Superior temporal gyrus (tissue), 1 donor: ENCODE measurements around the gene ANKRD63.

Source experiments
- DNase-seq: peaks from one replicate; pipeline ENCODE4 v3.0.0-alpha.2; 2016; ENCODE audit errors: extremely low spot score

Gene ANKRD63

GRCh38 chr15:40282869-40283614 is at the start of gene ANKRD63:
Gene ANKRD63 (minus strand): TSS chr15:40283064. CDS start chr15:40282586, 478 bp downstream.
- DNase-seq: no peak

DNA sequence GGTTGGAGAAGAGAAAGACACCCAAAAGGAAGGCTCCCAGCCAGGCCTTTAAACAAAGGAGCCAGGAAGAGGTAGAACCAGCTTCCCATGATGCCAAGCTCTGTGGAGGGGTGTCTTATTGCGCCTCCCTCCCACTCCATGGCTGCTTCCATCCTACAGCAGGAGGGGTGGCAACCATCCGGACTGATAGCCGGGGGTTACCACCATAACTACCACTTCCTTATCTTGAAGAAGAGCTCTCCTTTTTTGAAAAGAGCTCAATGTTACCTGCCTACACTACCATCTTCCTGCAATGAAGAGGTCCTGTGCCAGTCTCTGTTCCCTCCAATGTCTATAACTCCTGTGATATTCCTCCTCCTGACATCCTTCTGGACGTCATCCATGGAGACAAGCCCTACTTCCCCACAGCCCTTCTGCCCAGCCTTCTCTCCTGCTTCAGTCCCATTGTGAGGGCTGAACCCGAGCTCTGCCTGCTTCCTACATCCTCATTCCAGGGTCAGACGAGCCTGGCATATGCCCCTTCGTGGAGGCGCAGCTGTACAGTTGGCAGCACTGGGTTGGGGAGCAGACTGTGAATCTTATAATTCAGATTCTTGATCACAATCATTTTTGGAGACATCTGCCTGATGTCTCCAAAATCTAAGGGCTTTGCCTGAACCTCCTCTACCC is 49.4 kb upstream of the ANKRD63 start:
- DNase-seq: no peak

GRCh38 chr15:40331637-40332036 is 48.8 kb upstream of the ANKRD63 start:
- DNase-seq: no peak

DNA sequence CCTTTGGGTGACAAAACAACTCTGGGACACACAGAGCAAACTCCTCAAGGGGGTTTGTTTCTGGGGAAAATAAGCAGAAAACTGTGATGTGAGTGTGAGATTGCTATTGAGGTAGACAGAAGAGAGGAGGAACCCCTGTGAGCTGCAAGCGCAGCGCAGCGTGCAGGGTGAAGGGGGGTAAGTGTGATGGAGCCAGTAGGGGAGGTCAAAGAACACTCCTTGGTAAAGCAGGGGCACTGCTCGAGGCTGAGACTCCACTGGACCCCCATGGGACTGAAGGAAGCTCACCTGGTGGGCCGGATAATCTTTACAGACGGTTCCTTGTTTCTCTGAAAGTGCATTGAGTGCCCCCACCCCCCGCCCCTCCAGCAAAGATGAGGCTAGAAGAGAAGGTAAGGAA is 48.2 kb upstream of the ANKRD63 start:
- no peak for DNase-seq

- no peak for DNase-seq
Measured at GRCh38 chr15:40330368-40330836, 47.5 kb upstream of the ANKRD63 start.

DNA sequence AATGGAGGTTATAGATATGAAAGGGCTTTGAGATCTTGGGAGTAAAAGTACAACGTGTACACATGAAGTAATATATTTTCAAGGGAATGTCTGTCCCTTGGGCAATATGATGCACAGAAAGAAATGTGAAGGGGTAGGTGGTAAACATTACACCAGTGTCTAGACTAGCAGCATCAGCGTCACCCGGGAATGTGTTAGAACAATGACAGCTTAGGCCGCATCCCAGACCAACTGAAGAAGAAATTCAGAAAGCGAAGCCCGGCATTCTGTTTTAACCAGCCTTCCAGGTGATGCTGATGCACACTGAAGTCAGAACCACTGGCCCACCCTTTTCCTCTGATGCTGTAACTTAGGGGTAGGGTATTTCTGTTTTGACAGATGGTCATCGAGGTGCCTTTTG is 46.9 kb upstream of the ANKRD63 start:
- no peak for DNase-seq

DNA sequence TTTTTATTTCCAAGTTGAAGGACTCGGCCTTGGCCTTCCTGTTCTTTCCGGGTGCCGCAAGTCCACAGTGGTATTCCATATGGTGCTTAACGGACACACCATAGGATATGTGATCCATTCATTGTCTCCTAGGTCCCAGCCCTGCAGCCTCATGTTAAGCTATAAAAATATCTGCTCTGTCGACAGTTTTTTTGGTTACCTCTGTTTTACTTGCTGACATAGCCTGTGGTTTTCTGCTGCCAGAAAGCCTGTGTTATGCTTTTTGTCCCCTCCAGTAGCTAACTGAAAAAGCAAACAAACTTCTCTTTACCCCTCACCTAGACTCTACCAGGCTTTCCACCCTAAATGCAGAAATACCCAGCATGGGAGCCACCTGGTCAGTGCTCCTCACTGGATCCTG is 45.9 kb upstream of the ANKRD63 start:
- DNase-seq: no peak

DNA sequence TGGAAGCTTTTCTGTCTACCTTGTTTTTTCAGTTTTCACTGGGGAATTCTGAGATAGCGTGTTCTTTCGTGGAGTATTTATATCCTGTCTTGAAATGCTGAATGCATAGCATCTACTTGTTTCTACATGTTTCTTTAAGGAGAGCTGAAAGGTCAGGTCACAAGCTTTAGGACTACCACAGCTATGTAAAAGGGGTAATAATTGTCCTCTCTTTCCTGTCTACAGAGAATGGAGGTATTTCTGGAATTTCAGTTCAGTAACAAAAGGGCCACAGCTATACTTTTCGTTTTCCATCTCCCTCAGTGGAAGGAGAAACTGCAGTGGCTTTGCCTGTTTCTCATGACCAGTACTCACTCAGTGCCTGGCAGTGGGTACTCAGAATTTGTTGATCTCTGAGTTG is 45.3 kb upstream of the ANKRD63 start:
- DNase-seq: no peak

DNA sequence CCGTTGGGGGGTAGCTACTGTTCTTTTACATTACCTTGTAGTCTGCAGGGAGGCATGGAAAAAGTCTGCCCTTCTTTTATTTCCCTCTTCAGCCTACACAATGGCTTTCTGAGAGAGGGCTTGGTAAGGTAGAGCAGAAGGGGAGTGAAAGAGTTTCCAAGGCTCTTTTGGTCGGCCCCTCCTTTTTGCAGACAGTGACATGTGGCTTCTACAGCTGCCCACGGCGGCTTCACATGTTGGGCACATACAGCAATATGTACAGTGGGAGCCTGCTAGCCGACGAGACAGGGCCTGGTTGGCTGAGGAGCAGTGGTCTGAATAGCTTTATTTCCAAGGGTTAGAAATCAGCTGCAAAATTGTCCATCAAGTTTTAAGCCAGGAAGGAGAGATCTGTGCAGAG is 44.6 kb upstream of the ANKRD63 start:
- no peak for DNase-seq

- DNase-seq: no peak
Measured at GRCh38 chr15:40325700-40326099, 42.8 kb upstream of the ANKRD63 start.

- no peak for DNase-seq
Measured at GRCh38 chr15:40325188-40325587, 42.3 kb upstream of the ANKRD63 start.

DNA sequence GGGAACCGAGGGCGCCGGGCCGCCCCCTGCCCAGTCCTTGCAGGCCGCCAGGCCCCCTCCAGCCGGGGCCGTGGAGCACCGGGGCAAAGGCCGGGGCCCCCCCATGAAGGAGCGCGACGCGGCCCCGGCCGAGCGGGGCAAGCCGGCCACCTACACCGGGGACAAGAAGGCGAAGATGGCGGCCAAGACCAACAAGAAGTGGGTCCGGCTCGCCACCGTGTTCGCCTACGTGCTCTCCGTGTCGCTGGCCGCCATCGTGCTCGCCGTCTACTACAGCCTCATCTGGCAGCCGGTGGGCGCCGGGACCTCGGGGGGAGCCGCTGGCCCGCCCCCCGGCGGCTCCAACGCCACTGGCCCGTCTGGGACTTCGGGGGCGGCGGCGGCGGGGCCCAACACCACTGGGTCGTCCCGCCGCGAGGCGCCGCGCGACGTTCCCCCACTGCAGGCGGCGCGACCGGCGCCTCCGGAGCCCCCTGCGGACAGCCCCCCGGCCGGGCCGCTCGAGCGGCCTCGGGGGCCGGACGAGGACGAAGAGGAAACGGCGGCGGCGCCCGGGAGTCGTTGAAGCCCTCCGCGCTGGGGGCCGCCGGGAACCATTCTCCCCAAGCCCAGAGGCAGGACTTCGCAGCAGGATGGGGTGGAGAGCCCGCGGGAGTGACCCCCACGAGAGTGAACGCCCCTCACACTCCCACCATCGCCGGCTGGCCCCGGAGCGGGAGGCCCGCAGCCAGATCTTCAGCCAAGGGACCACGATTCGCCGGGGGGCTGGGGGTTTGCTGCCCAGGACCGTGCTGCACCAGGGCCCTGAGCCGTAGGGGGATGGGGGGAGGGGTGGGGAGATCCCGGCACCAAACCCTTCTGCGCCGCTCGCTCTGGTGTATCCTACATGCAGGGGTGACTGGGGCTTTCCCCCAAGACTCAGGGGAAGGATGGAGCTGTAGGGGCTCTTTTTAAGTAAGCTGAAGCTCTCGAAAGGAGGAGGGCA is 41.4 kb upstream of the ANKRD63 start:
- DNase-seq: no peak

- DNase-seq: peak; percentile 81
Measured at GRCh38 chr15:40323239-40323952, 40.5 kb upstream of the ANKRD63 start, which contains the start of gene INAFM2. Gene INAFM2 (plus strand): TSS chr15:40323692. CDS start chr15:40324056, 364 bp downstream.

DNA sequence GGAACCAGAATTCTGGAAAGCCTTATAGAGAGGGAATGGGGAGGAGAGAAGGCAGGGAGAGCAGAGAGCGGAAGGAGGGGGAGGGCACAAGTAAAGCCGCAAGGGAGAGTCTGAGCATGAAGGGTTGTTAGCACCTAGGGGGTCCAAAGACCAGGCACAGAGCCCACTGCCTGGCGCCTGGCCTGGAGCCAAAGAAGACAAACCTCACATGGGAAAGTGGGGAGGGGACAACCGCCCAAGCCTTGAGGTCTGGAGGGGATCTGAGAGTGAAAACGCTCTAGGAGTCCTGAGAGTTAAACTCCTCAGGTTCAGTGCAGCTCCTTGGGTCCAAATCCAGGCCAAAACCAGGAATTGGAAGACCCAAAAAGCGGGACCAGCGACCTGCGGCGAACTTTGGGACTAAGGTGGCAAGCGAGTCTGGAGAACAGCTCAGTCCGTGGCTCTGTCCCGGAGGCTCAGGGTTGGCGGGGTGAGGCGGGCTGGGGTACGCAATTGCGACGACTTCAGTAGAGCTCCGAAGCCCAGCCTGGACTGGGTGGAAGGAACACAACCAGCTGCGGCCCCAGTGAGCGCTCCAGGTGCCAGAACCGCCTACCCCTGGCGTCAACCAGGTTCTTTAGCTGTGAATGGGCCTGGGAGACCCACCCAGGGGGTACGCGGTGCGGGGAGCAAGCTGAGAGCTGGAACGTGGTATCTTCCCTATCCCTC is 39.8 kb upstream of the ANKRD63 start:
- no peak for DNase-seq

GRCh38 chr15:40320931-40321371 is 38.1 kb upstream of the ANKRD63 start:
- peak; percentile 93 for DNase-seq

GRCh38 chr15:40320409-40320808 is 37.5 kb upstream of the ANKRD63 start:
- DNase-seq: no peak

DNA sequence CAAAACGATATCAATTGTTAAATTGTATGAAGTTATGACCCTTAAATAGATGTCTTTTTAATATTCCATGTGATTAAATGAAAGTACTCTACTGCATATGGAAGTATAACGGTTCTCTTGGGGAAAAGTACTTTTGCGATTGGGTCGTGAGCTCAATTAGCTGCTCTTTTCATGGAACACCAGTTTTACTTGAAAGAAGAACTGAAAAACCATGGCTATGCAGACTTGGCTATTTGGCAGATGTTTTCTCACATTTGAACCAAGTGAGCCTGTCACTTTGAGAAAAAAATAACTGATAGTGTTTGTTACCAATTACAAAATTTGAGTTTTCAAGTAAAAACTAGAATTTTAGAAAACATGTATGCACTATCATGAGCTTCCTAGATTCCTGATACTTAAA is 34.7 kb upstream of the ANKRD63 start:
- no peak for DNase-seq

GRCh38 chr15:40316931-40317330 is 34.1 kb upstream of the ANKRD63 start:
- DNase-seq: no peak

- no peak for DNase-seq
Measured at GRCh38 chr15:40314723-40315276, 31.9 kb upstream of the ANKRD63 start.
